Chondrocyte (in vitro differentiated cells): ENCODE results near the gene PROX2. TPM values are rescaled to one million over a fixed set of nuclear protein-coding genes. Genes with fewer than 3 reads are reported as not detected.

Source experiments
- DNase-seq: peaks from one replicate; pipeline ENCODE4 v3.0.0; 2021; ENCODE audit warnings: mixed read lengths, low spot score
- H3K27ac Mint-ChIP-seq: one replicate; pipeline ENCODE4 v1.8.0; 2021; ENCODE audit warnings: mild to moderate bottlenecking, moderate library complexity, mixed read lengths; ENCODE audit not compliant: unreplicated experiment
- H3K27me3 Mint-ChIP-seq: 2 replicates; pipeline ENCODE4 v1.8.0; 2021; ENCODE audit warnings: low read depth, mixed read lengths
- H3K36me3 Mint-ChIP-seq: 2 replicates; pipeline ENCODE4 v1.8.0; 2021; ENCODE audit warnings: low read depth, mixed read lengths
- H3K4me1 Mint-ChIP-seq: 2 replicates; pipeline ENCODE4 v1.8.0; 2021; ENCODE audit warnings: low read depth, mild to moderate bottlenecking, mixed read lengths
- H3K4me3 Mint-ChIP-seq: one replicate; pipeline ENCODE4 v1.8.0; 2021; ENCODE audit warnings: mild to moderate bottlenecking, moderate library complexity, mixed read lengths; ENCODE audit not compliant: unreplicated experiment
- H3K9me3 Mint-ChIP-seq: 2 replicates; pipeline ENCODE4 v1.8.0; 2021; ENCODE audit warnings: low read depth, mixed read lengths
- CTCF ChIP-seq: fragments of 200-600 bp; sonication (generic); IDR thresholded peaks from 2 replicates; pipeline ENCODE4 v1.5.0; 2021; ENCODE audit warnings: antibody characterized with exemption, mild to moderate bottlenecking, moderate library complexity
- total RNA-seq: library from RNA; stranded (reverse); gene quantifications from 3 replicates; pipeline ENCODE4 v1.2.1, GENCODE V29; 2021

Gene PROX2
- total RNA-seq, 1 donor from 2014 or later = not detected

DNA sequence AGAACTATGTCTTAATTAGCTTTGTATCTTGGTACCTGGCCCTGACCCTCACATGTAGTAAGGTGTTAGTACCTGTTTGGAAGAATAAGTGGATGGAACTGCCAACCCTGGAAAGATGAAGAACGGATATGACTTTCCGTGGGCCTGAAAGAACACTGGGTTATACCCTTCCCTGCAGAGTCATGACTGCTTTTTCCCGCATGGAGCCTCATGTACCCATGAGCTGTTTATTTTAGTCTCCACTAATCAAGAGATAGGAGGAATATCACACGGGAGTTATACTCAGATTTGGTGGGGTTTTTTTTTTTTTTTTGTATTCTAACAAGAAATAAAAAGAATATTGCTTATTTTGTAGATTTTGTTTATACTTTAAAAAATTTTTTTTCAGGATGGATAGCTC, 21.7 kb upstream of the PROX2 start:
- Mint-ChIP-seq H3K27me3 (no peaks in the 10 kb centered on the region), H3K27ac (no peak overlapping the region), H3K9me3 (no peaks in the 10 kb centered on the region), H3K4me1 (no peaks in the 10 kb centered on the region), H3K36me3 (peaks cover 61% of the 10 kb centered on the region), H3K4me3 (no peak overlapping the region)
- no peak for TF ChIP-seq CTCF
- no peak for DNase-seq

GRCh38 chr14:74896400-74896799, 20.5 kb upstream of the PROX2 start:
- no peak for DNase-seq
- H3K9me3 Mint-ChIP-seq = no peaks in the 10 kb centered on the region
- H3K4me3 Mint-ChIP-seq = no peak overlapping the region
- H3K36me3 Mint-ChIP-seq = peaks cover 62% of the 10 kb centered on the region
- no peaks in the 10 kb centered on the region for H3K27me3 Mint-ChIP-seq
- TF ChIP-seq CTCF = no peak
- H3K4me1 Mint-ChIP-seq = peaks cover 7% of the 10 kb centered on the region
- no peak overlapping the region for H3K27ac Mint-ChIP-seq

- Mint-ChIP-seq H3K27me3 (no peaks in the 10 kb centered on the region), H3K36me3 (peaks cover 52% of the 10 kb centered on the region), H3K9me3 (no peaks in the 10 kb centered on the region), H3K4me1 (peaks cover 11% of the 10 kb centered on the region), H3K27ac (no peak overlapping the region), H3K4me3 (no peak overlapping the region)
- no peak for TF ChIP-seq CTCF
- DNase-seq = no peak
These were observed 17.7 kb upstream of the PROX2 start for GRCh38 chr14:74893614-74894091.

- no peak for TF ChIP-seq CTCF
- Mint-ChIP-seq H3K27me3 (no peaks in the 10 kb centered on the region), H3K4me3 (no peak overlapping the region), H3K4me1 (peaks cover 16% of the 10 kb centered on the region), H3K36me3 (peaks cover 49% of the 10 kb centered on the region), H3K27ac (no peak overlapping the region), H3K9me3 (no peaks in the 10 kb centered on the region)
- no peak for DNase-seq
These were observed 16.8 kb upstream of the PROX2 start for GRCh38 chr14:74892745-74893144.

GRCh38 chr14:74891870-74892269, 15.9 kb upstream of the PROX2 start:
- TF ChIP-seq CTCF = no peak
- peak overlapping the region; percentile 22 for H3K27ac Mint-ChIP-seq
- no peaks in the 10 kb centered on the region for H3K27me3 Mint-ChIP-seq
- peaks cover 16% of the 10 kb centered on the region for H3K4me1 Mint-ChIP-seq
- H3K9me3 Mint-ChIP-seq = no peaks in the 10 kb centered on the region
- H3K4me3 Mint-ChIP-seq = no peak overlapping the region
- peaks cover 43% of the 10 kb centered on the region for H3K36me3 Mint-ChIP-seq
- no peak for DNase-seq
